Mesendoderm (in vitro differentiated cells): ENCODE results near the gene ERI3.
"Not testable (repeated sequence)": the region's sequence is repeated elsewhere in the genome, so short reads cannot be mapped to it uniquely, and the experiment has no call there.

ENCODE experiments used
- DNase-seq: peaks from one replicate; pipeline ENCODE4 v3.0.0; 2013
- H2AK5ac ChIP-seq: 2 replicates; pipeline ENCODE4 v1.6.1; 2013; ENCODE audit warnings: low read length, inconsistent platforms
- H2BK120ac ChIP-seq: 2 replicates; pipeline ENCODE4 v1.6.1; 2013; ENCODE audit warnings: low read depth, mild to moderate bottlenecking, low read length, moderate library complexity, mixed read lengths
- H2BK15ac ChIP-seq: replicated peaks from 2 replicates; pipeline ENCODE4 v1.6.1; 2013; ENCODE audit warnings: low read depth, mild to moderate bottlenecking, moderate library complexity
- H2BK5ac ChIP-seq: 2 replicates; pipeline ENCODE4 v1.6.1; 2013; ENCODE audit warnings: low read length, inconsistent platforms
- H3K18ac ChIP-seq: 2 replicates; pipeline ENCODE4 v1.6.1; 2013; ENCODE audit warnings: mild to moderate bottlenecking, low read length, mixed read lengths
- H3K23ac ChIP-seq: one replicate; pipeline ENCODE4 v1.6.1; 2013; ENCODE audit warnings: low read length
- H3K27ac ChIP-seq: 2 replicates; pipeline ENCODE4 v1.5.1; 2013; ENCODE audit warnings: low read depth, mild to moderate bottlenecking, inconsistent platforms, low read length, moderate library complexity
- H3K27me3 ChIP-seq: 2 replicates; pipeline ENCODE4 v1.6.1; 2013; ENCODE audit warnings: low read length, control low read depth, mild to moderate bottlenecking, inconsistent platforms; ENCODE audit not compliant: insufficient read depth, poor library complexity
- H3K36me3 ChIP-seq: 2 replicates; pipeline ENCODE4 v1.6.1; 2013; ENCODE audit warnings: low read length, inconsistent platforms; ENCODE audit not compliant: control insufficient read depth, insufficient read depth
- H3K4ac ChIP-seq: one replicate; pipeline ENCODE4 v1.6.1; 2013; ENCODE audit warnings: low read depth, mild to moderate bottlenecking, low read length, moderate library complexity
- H3K4me1 ChIP-seq: 2 replicates; pipeline ENCODE4 v1.6.1; 2013; ENCODE audit warnings: low read depth, low read length, inconsistent platforms; ENCODE audit not compliant: control insufficient read depth
- H3K4me2 ChIP-seq: 2 replicates; pipeline ENCODE4 v1.6.1; 2013; ENCODE audit warnings: low read length
- H3K4me3 ChIP-seq: 2 replicates; pipeline ENCODE4 v1.5.1; 2013; ENCODE audit warnings: mild to moderate bottlenecking, low read length
- H3K56ac ChIP-seq: one replicate; pipeline ENCODE4 v1.6.1; 2013; ENCODE audit warnings: low read length
- H3K79me1 ChIP-seq: 2 replicates; pipeline ENCODE4 v1.6.1; 2013; ENCODE audit warnings: low read length, inconsistent platforms
- H3K79me2 ChIP-seq: 2 replicates; pipeline ENCODE4 v1.6.1; 2013; ENCODE audit warnings: mild to moderate bottlenecking, low read length; ENCODE audit not compliant: control insufficient read depth, insufficient read depth
- H3K9ac ChIP-seq: 2 replicates; pipeline ENCODE4 v1.6.1; 2013; ENCODE audit warnings: low read length, inconsistent platforms
- H4K5ac ChIP-seq: one replicate; pipeline ENCODE4 v1.6.1; 2013; ENCODE audit warnings: low read length
- H4K8ac ChIP-seq: one replicate; pipeline ENCODE4 v1.6.1; 2013; ENCODE audit warnings: low read depth, mild to moderate bottlenecking, control low read depth, low read length, moderate library complexity
- WGBS: extraction: QIAGEN DNeasy Blood & Tissue Kit; methylation state at CpG from one replicate; pipeline ENCODE4 v1.1.7; 2013; ENCODE audit warnings: low lambda C conversion rate, missing lambda C conversion rate; ENCODE audit not compliant: insufficient coverage; ENCODE audit errors: extremely low coverage; 5-methylcytosine and 5-hydroxymethylcytosine counted together

The ERI3 gene

GRCh38 chr1:44212355-44213221, 142.5 kb downstream of the ERI3 start:
- no peak overlapping the region for H4K8ac ChIP-seq
- WGBS: no CpG with 5 or more reads among the region's 9 CpGs
- no peak overlapping the region for H3K4ac ChIP-seq
- H3K9ac ChIP-seq: peak overlapping the region; percentile 47
- H3K56ac ChIP-seq: peak overlapping the region; percentile 31
- no peak overlapping the region for H3K27ac ChIP-seq
- H2BK15ac ChIP-seq: no peak overlapping the region
- H2AK5ac ChIP-seq: no peak overlapping the region
- H3K23ac ChIP-seq: no peak overlapping the region
- H3K4me2 ChIP-seq: peak overlapping the region; percentile 43
- H2BK5ac ChIP-seq: no peak overlapping the region
- H3K79me2 ChIP-seq: peaks cover 6% of the 10 kb centered on the region
- H3K4me3 ChIP-seq: no peak overlapping the region
- peaks cover 9% of the 10 kb centered on the region for H3K79me1 ChIP-seq
- H2BK120ac ChIP-seq: no peak overlapping the region
- H4K5ac ChIP-seq: peak overlapping the region; percentile 99
- no peak overlapping the region for H3K18ac ChIP-seq
- peaks cover 9% of the 10 kb centered on the region for H3K4me1 ChIP-seq
- no peaks in the 10 kb centered on the region for H3K36me3 ChIP-seq
- DNase-seq: no peak
- no peaks in the 10 kb centered on the region for H3K27me3 ChIP-seq

- Histone ChIP-seq H4K5ac (no peak overlapping the region), H3K56ac (no peak overlapping the region), H3K4ac (no peak overlapping the region), H3K4me1 (peaks cover 9% of the 10 kb centered on the region), H3K27me3 (no peaks in the 10 kb centered on the region), H3K27ac (no peak overlapping the region), H3K18ac (no peak overlapping the region), H4K8ac (no peak overlapping the region), H2BK15ac (no peak overlapping the region), H3K79me1 (peaks cover 9% of the 10 kb centered on the region), H2BK120ac (no peak overlapping the region), H3K9ac (no peak overlapping the region), H3K79me2 (peaks cover 6% of the 10 kb centered on the region), H3K23ac (no peak overlapping the region), H3K4me3 (no peak overlapping the region), H3K36me3 (no peaks in the 10 kb centered on the region), H3K4me2 (no peak overlapping the region), H2BK5ac (no peak overlapping the region), H2AK5ac (no peak overlapping the region)
- no CpG with 5 or more reads among the region's 1 CpG for WGBS
- DNase-seq: no peak
Measured at GRCh38 chr1:44210595-44210994, 144.5 kb downstream of the ERI3 start.

GRCh38 chr1:44208226-44208625, 146.8 kb downstream of the ERI3 start:
- Histone ChIP-seq H3K27me3 (no peaks in the 10 kb centered on the region), H3K27ac (no peak overlapping the region), H3K79me2 (no peaks in the 10 kb centered on the region), H3K79me1 (no peaks in the 10 kb centered on the region), H3K23ac (no peak overlapping the region), H3K4me2 (no peak overlapping the region), H3K4me3 (no peak overlapping the region), H3K9ac (no peak overlapping the region), H3K18ac (no peak overlapping the region), H2BK5ac (no peak overlapping the region), H3K36me3 (no peaks in the 10 kb centered on the region), H2AK5ac (no peak overlapping the region), H2BK120ac (no peak overlapping the region), H3K4me1 (peaks cover 4% of the 10 kb centered on the region), H3K4ac (no peak overlapping the region), H4K8ac (no peak overlapping the region), H2BK15ac (no peak overlapping the region), H3K56ac (no peak overlapping the region), H4K5ac (no peak overlapping the region)
- DNase-seq: no peak

GRCh38 chr1:44206545-44206944, 148.5 kb downstream of the ERI3 start:
- not testable (repeated sequence) for H3K27me3 ChIP-seq, H2AK5ac ChIP-seq, H3K18ac ChIP-seq, H3K56ac ChIP-seq, H3K36me3 ChIP-seq, DNase-seq, H3K4me2 ChIP-seq, H3K79me2 ChIP-seq, H2BK15ac ChIP-seq, H3K4me3 ChIP-seq, H3K4ac ChIP-seq, H4K5ac ChIP-seq, H2BK5ac ChIP-seq, H3K27ac ChIP-seq, H3K9ac ChIP-seq, H3K79me1 ChIP-seq, H3K4me1 ChIP-seq, H3K23ac ChIP-seq, H2BK120ac ChIP-seq, H4K8ac ChIP-seq
- WGBS: no CpG with 5 or more reads among the region's 5 CpGs

- Histone ChIP-seq H3K36me3 (no peaks in the 10 kb centered on the region), H3K9ac (no peak overlapping the region), H3K18ac (no peak overlapping the region), H3K56ac (no peak overlapping the region), H3K23ac (no peak overlapping the region), H3K4me2 (no peak overlapping the region), H3K27ac (no peak overlapping the region), H2BK15ac (no peak overlapping the region), H4K8ac (no peak overlapping the region), H3K79me1 (no peaks in the 10 kb centered on the region), H4K5ac (no peak overlapping the region), H3K27me3 (no peaks in the 10 kb centered on the region), H3K4me3 (no peak overlapping the region), H3K4me1 (no peaks in the 10 kb centered on the region), H2BK5ac (no peak overlapping the region), H3K79me2 (no peaks in the 10 kb centered on the region), H2AK5ac (no peak overlapping the region), H3K4ac (no peak overlapping the region), H2BK120ac (no peak overlapping the region)
- no peak for DNase-seq
- no CpG with 5 or more reads among the region's 8 CpGs for WGBS
Measured at GRCh38 chr1:44200336-44200735, 154.7 kb downstream of the ERI3 start.

GRCh38 chr1:44174630-44175029, 180.4 kb downstream of the ERI3 start:
- Histone ChIP-seq H3K79me2 (no peaks in the 10 kb centered on the region), H3K79me1 (no peaks in the 10 kb centered on the region), H2BK120ac (no peak overlapping the region), H3K18ac (no peak overlapping the region), H3K27me3 (no peaks in the 10 kb centered on the region), H3K56ac (no peak overlapping the region), H3K4me3 (no peak overlapping the region), H2AK5ac (no peak overlapping the region), H3K4me1 (no peaks in the 10 kb centered on the region), H4K8ac (no peak overlapping the region), H3K27ac (no peak overlapping the region), H4K5ac (no peak overlapping the region), H3K9ac (no peak overlapping the region), H2BK5ac (no peak overlapping the region), H3K23ac (no peak overlapping the region), H2BK15ac (no peak overlapping the region), H3K4me2 (no peak overlapping the region), H3K36me3 (no peaks in the 10 kb centered on the region), H3K4ac (no peak overlapping the region)
- DNase-seq: peak; percentile 32
- no CpG with 5 or more reads among the region's 1 CpG for WGBS
